Measurements from ENCODE around the gene CDIPT.
A peak's percentile ranks its signal among the peaks of the same experiment; 100 is the strongest.
"Not testable (repeated sequence)": the region's sequence is repeated elsewhere in the genome, so short reads cannot be mapped to it uniquely, and the experiment has no call there.

CDIPT gene

GRCh38 chr16:29857133-29857760, 5.8 kb downstream of the CDIPT start:
- no peak for DNase-seq

DNA sequence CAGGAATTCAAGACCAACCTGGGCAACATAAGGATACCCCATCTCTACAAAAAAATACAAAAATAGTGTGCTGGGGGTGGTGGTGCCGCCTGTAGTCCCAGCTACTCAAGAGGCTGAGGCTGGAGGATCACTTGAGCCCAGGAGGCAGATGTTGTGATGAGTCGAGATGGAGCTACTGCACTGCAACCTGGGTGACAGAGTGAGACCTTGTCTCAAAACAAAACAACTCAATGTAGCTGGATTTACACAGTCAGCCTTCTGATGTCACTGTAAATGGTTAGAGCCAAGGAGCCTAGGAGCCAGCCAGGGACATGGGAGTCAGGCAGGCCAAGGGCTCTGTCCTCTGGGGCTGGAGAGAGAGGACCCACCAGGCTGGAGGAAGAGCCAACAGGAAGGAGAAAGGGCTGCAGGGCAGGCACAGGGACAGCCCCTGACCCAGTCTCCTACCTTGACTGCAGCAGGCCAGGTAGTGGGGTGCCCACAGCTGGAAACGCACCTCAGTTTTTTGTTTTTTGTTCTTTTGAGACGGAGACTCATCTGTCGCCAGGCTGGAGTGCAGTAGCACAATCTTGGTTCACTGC, 8.4 kb downstream of the CDIPT start:
- DNase-seq = no peak

GRCh38 chr16:29852654-29853053, 10.4 kb downstream of the CDIPT start:
- no peak for DNase-seq

- no peak for DNase-seq
Observed at GRCh38 chr16:29850998-29851397, 12.0 kb downstream of the CDIPT start.

DNA sequence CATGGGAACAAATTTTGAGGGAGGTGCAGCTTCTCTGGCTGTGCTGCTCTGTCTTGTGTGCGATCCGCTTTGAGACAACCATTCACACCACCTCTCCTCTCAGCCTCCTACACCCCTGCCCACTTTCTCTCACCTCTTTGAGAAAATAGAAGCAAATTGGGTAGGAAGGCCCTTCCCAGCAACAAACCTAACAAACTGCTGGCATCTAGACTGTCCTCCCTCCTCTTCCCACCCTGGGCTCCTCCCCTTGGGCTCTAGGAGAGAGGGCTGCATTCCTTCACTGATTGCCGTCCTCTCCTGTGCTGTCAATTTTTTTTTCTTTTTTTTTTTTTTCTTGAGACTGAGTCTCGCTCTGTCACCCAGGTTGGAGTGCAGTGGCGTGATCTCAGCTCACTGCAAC, 13.5 kb downstream of the CDIPT start:
- DNase-seq = no peak

- DNase-seq = peak; percentile 77
Observed at GRCh38 chr16:29848420-29849297, 14.4 kb downstream of the CDIPT start.

GRCh38 chr16:29845656-29846055, 17.4 kb downstream of the CDIPT start:
- DNase-seq = no peak

DNA sequence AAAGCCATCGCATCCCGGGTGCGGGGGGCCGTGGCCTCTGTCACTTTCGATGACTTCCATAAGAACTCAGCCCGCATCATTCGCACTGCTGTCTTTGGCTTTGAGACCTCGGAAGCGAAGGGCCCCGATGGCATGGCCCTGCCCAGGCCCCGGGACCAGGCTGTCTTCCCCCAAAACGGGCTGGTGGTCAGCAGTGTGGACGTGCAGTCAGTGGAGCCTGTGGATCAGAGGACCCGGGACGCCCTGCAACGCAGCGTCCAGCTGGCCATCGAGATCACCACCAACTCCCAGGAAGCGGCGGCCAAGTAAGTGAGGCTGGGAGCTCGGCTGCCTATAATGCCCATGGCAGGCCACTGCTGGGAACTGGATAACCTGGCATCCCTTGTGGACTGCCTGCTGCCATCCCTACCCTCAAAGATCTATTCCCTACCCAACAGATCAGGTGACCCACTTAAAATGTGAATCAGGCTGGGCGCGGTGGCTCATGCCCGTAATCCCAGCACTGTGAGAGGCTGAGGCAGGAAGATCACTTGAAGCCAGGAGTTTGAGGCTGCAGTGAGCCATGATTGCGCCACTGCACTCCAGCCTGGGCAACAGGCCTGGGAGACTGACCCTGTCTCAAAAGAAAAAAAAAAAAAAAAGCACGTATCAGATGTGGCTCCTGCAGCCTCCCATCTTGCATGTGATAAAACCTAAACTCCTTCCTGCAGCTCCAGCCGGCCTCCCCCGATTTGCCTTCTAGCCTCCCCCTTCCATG, 18.3 kb downstream of the CDIPT start:
- DNase-seq = no peak

GRCh38 chr16:29843931-29844330, 19.1 kb downstream of the CDIPT start:
- DNase-seq = no peak

- no peak for DNase-seq
Observed at GRCh38 chr16:29842732-29843346, 20.2 kb downstream of the CDIPT start.

DNA sequence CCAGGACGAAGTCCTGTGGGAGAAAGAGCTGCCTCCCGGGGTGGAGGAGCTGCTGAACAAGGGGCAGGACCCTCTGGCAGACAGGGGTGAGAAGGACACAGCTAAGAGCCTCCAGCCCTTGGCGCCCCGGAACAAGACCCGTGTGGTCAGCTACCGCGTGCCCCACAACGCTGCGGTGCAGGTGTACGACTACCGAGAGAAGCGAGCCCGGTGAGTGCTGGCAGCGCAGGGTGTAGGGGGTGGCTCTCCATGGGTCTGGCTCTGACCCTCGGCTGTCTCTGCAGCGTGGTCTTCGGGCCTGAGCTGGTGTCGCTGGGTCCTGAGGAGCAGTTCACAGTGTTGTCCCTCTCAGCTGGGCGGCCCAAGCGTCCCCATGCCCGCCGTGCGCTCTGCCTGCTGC, 21.4 kb downstream of the CDIPT start:
- DNase-seq = no peak

GRCh38 chr16:29840240-29840639, 22.8 kb downstream of the CDIPT start:
- DNase-seq = no peak

- DNase-seq = no peak
Observed at GRCh38 chr16:29839822-29840221, 23.2 kb downstream of the CDIPT start.

GRCh38 chr16:29837841-29838240, 25.2 kb downstream of the CDIPT start:
- no peak for DNase-seq

GRCh38 chr16:29836623-29837022, 26.4 kb downstream of the CDIPT start:
- DNase-seq = no peak

DNA sequence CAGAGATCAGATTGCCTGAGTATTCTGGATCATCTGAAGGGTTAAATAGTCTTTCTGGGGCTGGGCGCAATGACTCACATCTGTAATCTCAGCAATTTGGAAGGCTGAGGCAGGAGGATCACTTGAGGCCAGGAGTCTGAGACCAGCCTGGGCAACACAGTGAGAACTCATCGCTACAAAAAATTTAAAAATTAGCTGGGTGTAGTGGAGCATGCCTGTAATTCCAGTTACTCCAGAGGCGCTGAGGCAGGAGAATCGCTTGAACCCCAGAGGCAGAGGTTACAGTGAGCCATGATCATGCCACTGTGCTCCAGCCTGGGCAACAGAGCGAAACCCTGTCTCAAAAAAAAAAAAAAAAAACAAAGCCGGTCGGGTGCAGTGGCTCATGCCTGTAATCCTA, 27.1 kb downstream of the CDIPT start:
- DNase-seq = no peak

GRCh38 chr16:29834079-29834478, 28.9 kb downstream of the CDIPT start:
- no peak for DNase-seq

DNA sequence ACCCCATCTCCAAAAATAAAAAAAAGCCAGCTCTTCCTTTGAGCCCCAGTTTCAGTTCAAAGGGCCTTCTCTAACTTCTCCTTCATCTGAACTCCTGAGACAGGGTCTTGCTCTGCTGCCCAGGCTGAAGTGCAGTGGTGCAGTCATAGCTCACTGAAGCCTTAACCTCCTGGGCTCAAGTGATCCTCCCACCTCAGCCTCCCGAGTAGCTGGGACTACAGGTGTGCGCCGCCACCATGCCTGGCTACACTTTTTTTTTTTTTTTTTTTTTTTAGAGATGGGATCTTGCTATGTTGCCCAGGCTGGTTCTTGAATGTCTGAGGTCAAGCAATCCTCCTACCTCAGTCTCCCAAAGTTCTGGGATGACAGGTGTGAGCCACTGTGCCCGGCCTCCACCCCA, 29.8 kb downstream of the CDIPT start:
- not testable (repeated sequence) for DNase-seq

- DNase-seq = no peak
Observed at GRCh38 chr16:29831490-29831889, 31.5 kb downstream of the CDIPT start.

DNA sequence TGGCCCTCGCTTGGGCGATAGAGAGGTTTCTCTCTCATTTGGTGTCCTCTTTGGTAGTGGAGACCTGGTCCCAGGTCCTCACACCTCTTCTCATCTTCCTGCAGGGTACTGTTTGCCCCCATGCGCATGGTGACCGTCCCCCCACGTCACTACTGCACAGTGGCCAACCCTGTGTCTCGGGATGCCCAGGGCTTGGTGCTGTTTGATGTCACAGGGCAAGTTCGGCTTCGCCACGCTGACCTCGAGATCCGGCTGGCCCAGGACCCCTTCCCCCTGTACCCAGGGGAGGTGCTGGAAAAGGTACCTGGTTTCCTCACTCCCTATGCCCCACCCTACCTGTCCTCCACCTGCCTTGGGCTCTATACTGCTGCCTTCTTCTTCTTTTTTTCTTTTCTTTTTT, 32.3 kb downstream of the CDIPT start:
- no peak for DNase-seq

DNA sequence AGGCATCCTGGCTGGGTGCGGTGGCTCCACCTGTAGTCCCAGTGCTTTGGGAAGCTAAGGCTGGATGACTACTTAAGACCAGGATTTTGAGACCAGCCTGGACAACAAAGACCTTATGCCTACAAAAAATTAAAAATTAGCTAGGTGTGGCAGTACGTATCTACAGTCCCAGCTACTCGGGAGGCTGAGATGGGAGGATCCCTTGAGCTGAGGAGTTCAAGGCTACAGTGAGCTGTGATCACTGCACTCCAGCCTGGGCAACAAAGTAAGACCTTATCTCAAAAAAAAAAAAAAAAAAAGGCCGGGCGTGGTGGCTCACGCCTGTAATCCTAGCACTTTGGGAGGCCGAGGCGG, 36.7 kb downstream of the CDIPT start:
- DNase-seq = no peak

GRCh38 chr16:29825145-29826044, 37.6 kb downstream of the CDIPT start:
- no peak for DNase-seq
